ENCODE measurements around the gene IL21. TPM values are rescaled to one million over a fixed set of nuclear protein-coding genes. Genes with fewer than 3 reads are reported as not detected.

IL21 gene
- total RNA-seq, 4 donors from 2014 or later = not detected

DNA sequence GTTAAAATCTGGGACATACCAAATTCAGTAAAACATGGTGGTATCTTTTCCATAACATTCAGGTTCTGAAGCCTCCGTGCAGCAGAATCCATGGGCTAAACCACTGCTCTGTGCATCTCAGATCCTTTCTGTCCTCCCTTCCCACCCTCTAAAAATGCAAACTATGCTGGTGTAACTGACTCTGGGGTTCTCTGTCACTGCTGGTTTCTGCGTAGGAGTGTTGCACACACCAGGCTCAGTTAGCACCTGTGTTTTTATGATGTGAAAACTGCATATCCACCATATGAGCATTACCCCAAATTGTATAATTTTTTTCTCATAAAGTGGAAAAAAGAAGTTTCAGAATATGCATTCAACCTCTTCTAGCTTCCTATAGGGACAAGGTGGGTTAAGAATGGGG lies 22.4 kb upstream of the IL21 start:
- no peaks in the 10 kb centered on the region for H3K9me3 ChIP-seq
- H3K4me1 ChIP-seq = no peaks in the 10 kb centered on the region
- no peaks in the 10 kb centered on the region for H3K36me3 ChIP-seq
- H3K4me3 ChIP-seq = no peak overlapping the region
- no peaks in the 10 kb centered on the region for H3K27me3 ChIP-seq
- no peak overlapping the region for H3K27ac ChIP-seq
- DNase-seq = no peak
- TF ChIP-seq CTCF (IDR thresholded peaks at IDR 0.05) = no peak
- no peak for TF ChIP-seq POLR2A (IDR thresholded peaks at IDR 0.05)

- no peaks in the 10 kb centered on the region for H3K36me3 ChIP-seq
- H3K27ac ChIP-seq = no peak overlapping the region
- H3K4me3 ChIP-seq = no peak overlapping the region
- H3K9me3 ChIP-seq = no peaks in the 10 kb centered on the region
- no peaks in the 10 kb centered on the region for H3K27me3 ChIP-seq
- TF ChIP-seq POLR2A (IDR thresholded peaks at IDR 0.05) (no peak), CTCF (IDR thresholded peaks at IDR 0.05) (no peak)
- H3K4me1 ChIP-seq = no peaks in the 10 kb centered on the region
- no peak for DNase-seq
Observed at GRCh38 chr4:122639181-122639580, 18.3 kb upstream of the IL21 start.

- no peak for DNase-seq
- no peak overlapping the region for H3K4me3 ChIP-seq
- no peak for TF ChIP-seq POLR2A (IDR thresholded peaks at IDR 0.05)
- TF ChIP-seq CTCF (IDR thresholded peaks at IDR 0.05) = no peak
- H3K4me1 ChIP-seq = no peaks in the 10 kb centered on the region
- no peaks in the 10 kb centered on the region for H3K36me3 ChIP-seq
- no peaks in the 10 kb centered on the region for H3K9me3 ChIP-seq
- H3K27me3 ChIP-seq = no peaks in the 10 kb centered on the region
- H3K27ac ChIP-seq = no peak overlapping the region
Observed at GRCh38 chr4:122636697-122637096, 15.8 kb upstream of the IL21 start.

- Histone ChIP-seq H3K27me3 (no peaks in the 10 kb centered on the region), H3K36me3 (no peaks in the 10 kb centered on the region), H3K27ac (no peak overlapping the region), H3K4me3 (no peak overlapping the region), H3K4me1 (no peaks in the 10 kb centered on the region), H3K9me3 (no peaks in the 10 kb centered on the region)
- no peak for TF ChIP-seq CTCF (IDR thresholded peaks at IDR 0.05)
- TF ChIP-seq POLR2A (IDR thresholded peaks at IDR 0.05) = no peak
- DNase-seq = no peak
Observed at GRCh38 chr4:122635205-122635604, 14.3 kb upstream of the IL21 start.

- no peak for DNase-seq
- no peaks in the 10 kb centered on the region for H3K4me1 ChIP-seq
- H3K27me3 ChIP-seq = no peaks in the 10 kb centered on the region
- TF ChIP-seq POLR2A (IDR thresholded peaks at IDR 0.05) = no peak
- no peak for TF ChIP-seq CTCF (IDR thresholded peaks at IDR 0.05)
- no peak overlapping the region for H3K4me3 ChIP-seq
- no peaks in the 10 kb centered on the region for H3K36me3 ChIP-seq
- no peak overlapping the region for H3K27ac ChIP-seq
- H3K9me3 ChIP-seq = no peaks in the 10 kb centered on the region
Observed at GRCh38 chr4:122633211-122633610, 12.3 kb upstream of the IL21 start.

All from Peyer's patch (tissue), 4 donors.